ENCODE measurements around the gene AFAP1. TPM values are rescaled to one million over a fixed set of nuclear protein-coding genes. Genes with fewer than 3 reads are reported as not detected.
A peak's percentile ranks its signal among the peaks of the same experiment; 100 is the strongest.

AFAP1 gene
- total and polyA plus RNA-seq, 2 donors from 2014 or later: 2.6 to 26.3 TPM

GRCh38 chr4:7967063-7967440, 27.4 kb upstream of the AFAP1 start:
- FAIRE-seq: no peak
- H3K4me1 ChIP-seq (ENCODE audit: control insufficient read depth in 2 of 3, insufficient read depth in 2 of 3, low read depth in 1 of 3, low read length in 3 of 3): peaks cover 0 to 15% (median 0%) of the 10 kb centered on the region in 3 donors
- no peaks in the 10 kb centered on the region for H3K36me3 ChIP-seq (ENCODE audit: control insufficient read depth in 2 of 3, insufficient read depth in 3 of 3, low read length in 3 of 3)
- no peak for DNase-seq
- H3K27me3 ChIP-seq (ENCODE audit: control insufficient read depth, insufficient read depth, low read length): no peaks in the 10 kb centered on the region
- intact Hi-C loops (cut with DNase I): no loop called here
- H3K9me3 ChIP-seq (ENCODE audit: control insufficient read depth in 2 of 3, insufficient read depth in 1 of 3, low read length in 3 of 3): no peaks in the 10 kb centered on the region
- no peak overlapping the region for H3K27ac ChIP-seq (ENCODE audit: low read depth in 2 of 2, low read length in 2 of 2)
- TF ChIP-seq, protein P1, sequence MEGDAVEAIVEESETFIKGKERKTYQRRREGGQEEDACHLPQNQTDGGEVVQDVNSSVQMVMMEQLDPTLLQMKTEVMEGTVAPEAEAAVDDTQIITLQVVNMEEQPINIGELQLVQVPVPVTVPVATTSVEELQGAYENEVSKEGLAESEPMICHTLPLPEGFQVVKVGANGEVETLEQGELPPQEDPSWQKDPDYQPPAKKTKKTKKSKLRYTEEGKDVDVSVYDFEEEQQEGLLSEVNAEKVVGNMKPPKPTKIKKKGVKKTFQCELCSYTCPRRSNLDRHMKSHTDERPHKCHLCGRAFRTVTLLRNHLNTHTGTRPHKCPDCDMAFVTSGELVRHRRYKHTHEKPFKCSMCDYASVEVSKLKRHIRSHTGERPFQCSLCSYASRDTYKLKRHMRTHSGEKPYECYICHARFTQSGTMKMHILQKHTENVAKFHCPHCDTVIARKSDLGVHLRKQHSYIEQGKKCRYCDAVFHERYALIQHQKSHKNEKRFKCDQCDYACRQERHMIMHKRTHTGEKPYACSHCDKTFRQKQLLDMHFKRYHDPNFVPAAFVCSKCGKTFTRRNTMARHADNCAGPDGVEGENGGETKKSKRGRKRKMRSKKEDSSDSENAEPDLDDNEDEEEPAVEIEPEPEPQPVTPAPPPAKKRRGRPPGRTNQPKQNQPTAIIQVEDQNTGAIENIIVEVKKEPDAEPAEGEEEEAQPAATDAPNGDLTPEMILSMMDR (IDR thresholded peaks at IDR 0.05; ENCODE audit: borderline replicate concordance, extremely low read depth, insufficient read depth): no peak
- no peak overlapping the region for H3K9ac ChIP-seq (ENCODE audit: low read length in 3 of 3)
- no peak overlapping the region for H3K4me3 ChIP-seq (ENCODE audit: low read length in 3 of 3)

DNA sequence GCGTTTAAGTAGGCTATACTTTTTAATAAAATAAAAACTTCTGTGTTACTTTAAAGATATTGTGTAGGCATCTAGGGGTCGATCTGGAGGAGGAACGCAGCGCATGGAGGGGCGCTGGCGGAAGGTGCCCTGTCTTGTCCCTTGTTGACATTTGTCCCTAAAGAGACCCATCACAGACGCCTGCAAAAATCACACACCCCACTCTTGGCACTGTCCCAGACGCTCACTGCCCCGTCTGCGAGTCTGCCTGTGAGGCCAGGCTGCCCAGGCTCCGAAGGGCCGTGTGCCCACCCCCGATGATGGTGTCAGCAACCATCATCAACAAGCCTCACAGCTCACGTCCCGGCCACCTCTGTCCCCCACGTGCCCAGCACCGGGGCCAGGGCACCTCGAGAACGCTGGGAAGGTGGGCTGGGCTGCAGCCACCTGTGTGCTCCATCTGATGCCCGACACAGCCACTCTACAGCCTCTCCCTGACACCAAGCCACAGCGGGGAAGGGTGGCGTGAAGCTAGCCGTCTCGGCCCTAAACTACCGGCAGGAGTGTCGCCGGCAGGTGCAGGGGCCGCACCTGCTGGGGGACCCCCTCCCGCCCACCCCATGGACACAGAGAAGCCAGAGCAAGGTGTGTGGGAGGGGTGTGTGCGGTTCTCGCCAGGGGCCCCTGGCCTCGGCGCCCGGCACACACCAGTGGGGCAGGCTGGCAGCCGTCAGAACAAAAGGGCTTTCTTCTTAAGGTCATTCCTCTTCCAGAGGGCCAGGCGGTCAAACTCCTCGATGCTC, 26.8 kb upstream of the AFAP1 start:
- Histone ChIP-seq H3K36me3 (ENCODE audit: control insufficient read depth in 2 of 3, insufficient read depth in 3 of 3, low read length in 3 of 3) (no peaks in the 10 kb centered on the region), H3K4me1 (ENCODE audit: control insufficient read depth in 2 of 3, insufficient read depth in 2 of 3, low read depth in 1 of 3, low read length in 3 of 3) (peaks cover 0 to 15% (median 0%) of the 10 kb centered on the region in 3 donors), H3K9ac (ENCODE audit: low read length in 3 of 3) (no peak overlapping the region), H3K27ac (ENCODE audit: low read depth in 2 of 2, low read length in 2 of 2) (no peak overlapping the region), H3K9me3 (ENCODE audit: control insufficient read depth in 2 of 3, insufficient read depth in 1 of 3, low read length in 3 of 3) (no peaks in the 10 kb centered on the region), H3K4me3 (ENCODE audit: low read length in 3 of 3) (no peak overlapping the region), H3K27me3 (ENCODE audit: control insufficient read depth, insufficient read depth, low read length) (no peaks in the 10 kb centered on the region)
- FAIRE-seq (no peak), DNase-seq (no peak)
- intact Hi-C loops (cut with DNase I): no loop called here
- TF ChIP-seq, protein P1 (IDR thresholded peaks at IDR 0.05; ENCODE audit: borderline replicate concordance, extremely low read depth, insufficient read depth): no peak

DNA sequence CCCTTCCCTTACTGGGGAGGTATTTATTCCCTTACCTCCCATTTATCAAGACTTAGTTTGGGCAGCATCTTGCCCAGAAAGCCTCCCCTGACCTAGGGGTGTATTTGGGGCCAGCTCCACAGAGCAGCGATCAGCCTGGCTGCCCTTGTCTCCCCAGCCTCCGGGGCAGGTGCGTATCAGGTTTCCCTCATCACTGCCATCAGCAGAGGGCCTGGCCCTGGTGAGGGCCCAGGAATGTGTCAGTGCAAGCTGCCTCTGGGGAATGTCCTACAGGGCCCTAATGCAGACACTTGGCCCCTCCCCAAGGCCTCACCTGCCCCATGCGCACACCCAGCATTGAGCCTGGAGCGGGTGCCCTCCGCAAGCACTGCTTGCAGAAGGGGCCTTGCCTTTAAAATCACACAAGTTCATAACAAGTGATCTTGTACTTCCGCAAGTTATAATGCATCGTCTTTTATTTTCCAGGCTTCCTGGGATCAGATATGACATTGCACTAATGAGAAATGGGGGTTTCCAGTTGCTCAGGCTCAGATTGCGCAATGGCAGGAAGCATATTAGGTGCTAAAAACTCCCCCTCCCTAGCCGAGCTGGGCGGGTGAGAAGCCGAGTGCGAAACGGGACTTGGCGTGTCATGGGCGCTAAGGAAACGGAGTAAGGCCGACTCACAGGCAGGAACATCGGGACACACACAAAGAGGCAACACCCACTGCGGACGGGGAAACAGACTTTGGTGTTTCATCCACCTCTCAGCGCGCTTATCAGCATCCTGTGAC, 25.4 kb upstream of the AFAP1 start:
- Histone ChIP-seq H3K27ac (ENCODE audit: low read depth in 2 of 2, low read length in 2 of 2) (no peak overlapping the region), H3K4me3 (ENCODE audit: low read length in 3 of 3) (no peak overlapping the region), H3K4me1 (ENCODE audit: control insufficient read depth in 2 of 3, insufficient read depth in 2 of 3, low read depth in 1 of 3, low read length in 3 of 3) (peaks cover 0 to 22% (median 7%) of the 10 kb centered on the region in 3 donors), H3K9ac (ENCODE audit: low read length in 3 of 3) (no peak overlapping the region), H3K27me3 (ENCODE audit: control insufficient read depth, insufficient read depth, low read length) (no peaks in the 10 kb centered on the region), H3K9me3 (ENCODE audit: control insufficient read depth in 2 of 3, insufficient read depth in 1 of 3, low read length in 3 of 3) (no peaks in the 10 kb centered on the region), H3K36me3 (ENCODE audit: control insufficient read depth in 2 of 3, insufficient read depth in 3 of 3, low read length in 3 of 3) (no peaks in the 10 kb centered on the region)
- intact Hi-C loops (cut with DNase I): no loop called here
- DNase-seq (peak in 1 of 5 donors; percentile 51), FAIRE-seq (no peak)
- TF ChIP-seq, protein P1 (IDR thresholded peaks at IDR 0.05; ENCODE audit: borderline replicate concordance, extremely low read depth, insufficient read depth): no peak

All from kidney (tissue), 14 donors.